GM19240 (cell line): ENCODE measurements around the gene GPR45.
"Not testable (repeated sequence)": the region's sequence is repeated elsewhere in the genome, so short reads cannot be mapped to it uniquely, and the experiment has no call there.

Experiments
- DNase-seq: peaks from one replicate; pipeline ENCODE4 v3.0.0; 2011; ENCODE audit warnings: low spot score; ENCODE audit not compliant: insufficient read length

GPR45 gene

GRCh38 chr2:105241443-105241842, at the start of gene GPR45:
Gene GPR45 (plus strand): TSS chr2:105241743. CDS start chr2:105241859, 116 bp downstream.
- DNase-seq = no peak

- no peak for DNase-seq
Measured at GRCh38 chr2:105194022-105194675, 47.4 kb upstream of the GPR45 start.

GRCh38 chr2:105196651-105197050, 44.9 kb upstream of the GPR45 start:
- DNase-seq = no peak

GRCh38 chr2:105215586-105216192, 25.9 kb upstream of the GPR45 start:
- no peak for DNase-seq

- DNase-seq = no peak
Measured at GRCh38 chr2:105220604-105221003, 20.9 kb upstream of the GPR45 start.

- DNase-seq = no peak
Measured at GRCh38 chr2:105224444-105224843, 17.1 kb upstream of the GPR45 start.

- no peak for DNase-seq
Measured at GRCh38 chr2:105231232-105231619, 10.3 kb upstream of the GPR45 start.

GRCh38 chr2:105235388-105236059, 6.0 kb upstream of the GPR45 start:
- peak; percentile 23 for DNase-seq

- no peak for DNase-seq
Measured at GRCh38 chr2:105236060-105236424, 5.5 kb upstream of the GPR45 start.

GRCh38 chr2:105237045-105237765, 4.3 kb upstream of the GPR45 start:
- no peak for DNase-seq

GRCh38 chr2:105238664-105239240, 2.8 kb upstream of the GPR45 start:
- no peak for DNase-seq

GRCh38 chr2:105239924-105240323, 1.6 kb upstream of the GPR45 start:
- DNase-seq = no peak

- DNase-seq = no peak
Measured at GRCh38 chr2:105242286-105242993, 897 bp downstream of the GPR45 start.

GRCh38 chr2:105243961-105244360, 2.4 kb downstream of the GPR45 start:
- no peak for DNase-seq

- no peak for DNase-seq
Measured at GRCh38 chr2:105244451-105244850, 2.9 kb downstream of the GPR45 start.

- no peak for DNase-seq
Measured at GRCh38 chr2:105248316-105249070, 7.0 kb downstream of the GPR45 start.

GRCh38 chr2:105249181-105249580, 7.6 kb downstream of the GPR45 start:
- no peak for DNase-seq

- no peak for DNase-seq
Measured at GRCh38 chr2:105249891-105250290, 8.3 kb downstream of the GPR45 start.

GRCh38 chr2:105251016-105251648, 9.6 kb downstream of the GPR45 start:
- DNase-seq = not testable (repeated sequence)

GRCh38 chr2:105252271-105252670, 10.7 kb downstream of the GPR45 start:
- DNase-seq = no peak
